Measurements from ENCODE around the gene STRN4.

The STRN4 gene

GRCh38 chr19:46700704-46701103 is 45.5 kb downstream of the STRN4 start:
- DNase-seq (ENCODE audit: extremely low spot score), result no peak
- TF ChIP-seq TARDBP (IDR thresholded peaks at IDR 0.05), result no peak
- no peak for TF ChIP-seq ARNT (IDR thresholded peaks at IDR 0.05)
- no peak for TF ChIP-seq PKNOX1 (IDR thresholded peaks at IDR 0.05)
- TF ChIP-seq ZNF384 (IDR thresholded peaks at IDR 0.05), result no peak
- TF ChIP-seq SUZ12 (IDR thresholded peaks at IDR 0.05), result no peak
- no peak for TF ChIP-seq SP1 (IDR thresholded peaks at IDR 0.05)
- TF ChIP-seq BHLHE40 (IDR thresholded peaks at IDR 0.05; ENCODE audit: borderline replicate concordance), result no peak
- no peak for TF ChIP-seq ELF4 (IDR thresholded peaks at IDR 0.05)
- no peak for TF ChIP-seq L3MBTL2 (conservative IDR thresholded peaks at IDR 0.05)
- no peak for TF ChIP-seq LEF1 (IDR thresholded peaks at IDR 0.05; ENCODE audit: borderline replicate concordance)
- TF ChIP-seq FOXA1 (IDR thresholded peaks at IDR 0.05), result no peak
- no peak for TF ChIP-seq HDGF (IDR thresholded peaks at IDR 0.05; ENCODE audit: borderline replicate concordance)
- no peak for TF ChIP-seq FOXK2 (IDR thresholded peaks at IDR 0.05)
- no peak for TF ChIP-seq FOXM1 (IDR thresholded peaks at IDR 0.05; ENCODE audit: borderline replicate concordance)
- TF ChIP-seq CTBP1 (IDR thresholded peaks at IDR 0.05; ENCODE audit: borderline replicate concordance), result no peak
- POLR2A ChIA-PET, result no interaction called here
- CTCF ChIA-PET, result no interaction called here

DNA sequence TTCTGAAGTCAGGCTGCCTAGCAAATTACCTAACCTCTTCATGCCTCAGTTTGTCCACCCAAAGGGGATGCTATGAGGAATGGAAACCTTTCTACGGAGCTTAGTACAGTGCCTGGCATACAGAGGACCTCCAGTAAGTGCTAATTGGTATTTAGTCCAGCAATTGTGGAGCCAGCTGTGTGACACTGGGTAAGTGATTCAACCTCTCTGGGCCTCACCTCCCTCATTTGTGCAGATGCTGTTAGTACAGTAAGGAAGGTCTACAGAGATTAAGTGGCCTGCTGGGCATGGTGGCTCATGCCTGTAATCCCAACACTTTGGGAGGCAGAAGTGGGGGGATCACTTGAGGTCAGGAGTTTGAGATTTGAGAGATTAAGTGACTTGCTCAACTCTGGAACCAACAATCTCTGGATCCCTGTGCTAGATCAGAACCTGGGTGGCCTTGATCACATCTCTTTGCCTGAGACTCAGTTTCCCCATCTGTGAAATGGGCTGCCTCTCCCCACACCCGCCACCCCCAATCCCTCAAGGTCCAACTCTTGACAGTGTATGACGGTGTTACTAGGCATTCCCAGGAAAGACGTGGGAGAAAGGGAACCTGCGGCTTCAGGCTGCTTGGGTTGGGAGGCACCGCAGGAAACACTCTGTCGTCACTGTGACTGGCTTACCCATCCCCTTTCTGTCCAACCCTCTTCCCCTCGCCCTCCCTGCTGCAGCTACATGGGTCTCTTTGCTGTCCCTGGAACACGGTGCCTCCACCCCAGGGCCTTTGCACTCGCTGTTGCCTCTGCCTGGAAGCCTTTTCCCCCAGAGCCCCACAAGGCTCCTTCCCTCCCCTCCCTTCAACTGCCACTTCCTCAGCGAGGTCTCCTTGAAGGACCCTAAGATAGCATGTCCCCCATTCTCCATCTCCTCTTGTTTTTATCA is 47.6 kb downstream of the STRN4 start:
- POLR2A ChIA-PET, result no interaction called here
- CTCF ChIA-PET, result no interaction called here
- TF ChIP-seq SUZ12 (IDR thresholded peaks at IDR 0.05), result no peak
- no peak for TF ChIP-seq FOXM1 (IDR thresholded peaks at IDR 0.05; ENCODE audit: borderline replicate concordance)
- no peak for TF ChIP-seq NFRKB (IDR thresholded peaks at IDR 0.05)
- no peak for TF ChIP-seq TARDBP (IDR thresholded peaks at IDR 0.05)
- no peak for TF ChIP-seq ZNF384 (IDR thresholded peaks at IDR 0.05)
- TF ChIP-seq CTBP1 (IDR thresholded peaks at IDR 0.05; ENCODE audit: borderline replicate concordance), result no peak
- no peak for TF ChIP-seq ARNT (IDR thresholded peaks at IDR 0.05)
- no peak for TF ChIP-seq FOXK2 (IDR thresholded peaks at IDR 0.05)
- no peak for TF ChIP-seq PKNOX1 (IDR thresholded peaks at IDR 0.05)
- TF ChIP-seq HDGF (IDR thresholded peaks at IDR 0.05; ENCODE audit: borderline replicate concordance), result no peak
- no peak for TF ChIP-seq L3MBTL2 (conservative IDR thresholded peaks at IDR 0.05)
- TF ChIP-seq ELF4 (IDR thresholded peaks at IDR 0.05), result no peak
- no peak for TF ChIP-seq SP1 (IDR thresholded peaks at IDR 0.05)
- no peak for TF ChIP-seq FOXA1 (IDR thresholded peaks at IDR 0.05)
- TF ChIP-seq BHLHE40 (IDR thresholded peaks at IDR 0.05; ENCODE audit: borderline replicate concordance), result no peak
- TF ChIP-seq LEF1 (IDR thresholded peaks at IDR 0.05; ENCODE audit: borderline replicate concordance), result no peak
- DNase-seq (ENCODE audit: extremely low spot score), result no peak

DNA sequence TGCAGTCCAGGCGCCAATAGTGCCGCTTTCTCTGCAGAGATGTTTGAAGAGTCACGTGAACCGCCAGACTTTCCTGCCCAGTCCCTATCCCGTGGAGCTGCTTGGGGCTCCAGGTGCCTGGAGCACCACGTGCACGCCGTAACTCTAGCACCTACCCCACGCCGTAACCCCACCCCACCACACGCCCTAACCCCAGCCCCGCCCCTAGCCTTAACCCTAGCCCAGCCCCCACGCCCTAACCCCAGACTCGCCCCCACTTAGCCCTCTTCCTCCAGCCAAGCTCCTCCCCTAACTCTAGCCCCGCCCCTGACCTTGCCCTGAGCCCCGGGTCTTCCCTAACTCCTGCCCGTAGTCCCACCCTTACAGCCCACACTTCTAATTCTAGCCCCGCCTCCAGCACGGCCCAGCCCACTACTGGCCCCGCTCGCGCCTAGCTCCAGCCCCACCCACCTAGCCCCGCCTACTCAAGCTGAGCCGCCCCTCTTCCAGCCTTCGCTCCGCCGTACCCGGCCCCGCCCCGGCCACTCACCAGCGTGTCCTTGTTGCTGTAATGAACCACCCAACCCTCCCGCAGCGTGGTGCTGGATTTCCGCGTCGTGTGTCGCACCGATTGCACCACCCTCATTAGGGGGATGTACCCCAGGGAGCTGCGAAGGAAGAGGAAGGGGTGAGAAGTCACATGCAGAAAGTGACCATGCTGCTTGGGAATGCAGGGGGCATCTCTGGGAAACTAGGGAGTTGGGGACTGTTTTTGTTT is 48.9 kb downstream of the STRN4 start:
- ChIA-PET CTCF (interaction anchor here (1.1 kb wide), 1 partner anchor 10 kb away, joined by 3 read pairs; no protein-coding TSS in a partner anchor), POLR2A (interaction anchor here (0.6 to 1.2 kb wide), 2 partner anchors 10 to 97 kb away, joined by 3 to 5 read pairs; partner anchors contain the start of gene CALM3)

DNA sequence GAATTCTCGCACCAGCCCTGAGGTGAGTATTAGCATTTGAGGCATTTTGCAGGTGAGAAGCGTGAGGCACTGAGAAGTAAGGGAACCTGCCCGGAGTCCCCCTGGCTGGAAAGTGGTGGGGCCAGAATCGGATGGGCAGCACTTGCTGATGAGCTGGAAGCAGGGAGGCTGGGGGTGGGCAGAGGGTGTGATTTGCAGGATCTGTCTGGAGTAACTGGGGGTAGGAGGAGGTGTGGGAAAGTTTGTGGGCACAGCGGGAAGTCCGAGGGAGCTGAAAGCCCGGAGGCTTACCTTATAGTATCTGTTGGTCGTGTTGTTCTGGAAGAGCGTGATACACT is 49.4 kb downstream of the STRN4 start:
- CTCF ChIA-PET, result interaction anchor here (1.1 kb wide), 1 partner anchor 9 kb away, joined by 3 read pairs; no protein-coding TSS in a partner anchor

More for the DNA sequence above, 48.9 kb downstream of the STRN4 start:
- TF ChIP-seq L3MBTL2 (conservative IDR thresholded peaks at IDR 0.05) (peak; percentile 35; the same call in 1 of the 2 replicates), ARNT (IDR thresholded peaks at IDR 0.05) (no peak)
- peak; percentile 98 for DNase-seq (ENCODE audit: extremely low spot score)

GRCh38 chr19:46696052-46696451 is 50.2 kb downstream of the STRN4 start:
- ChIA-PET CTCF (no interaction called here), POLR2A (no interaction called here)
- no peak for DNase-seq (ENCODE audit: extremely low spot score)
- TF ChIP-seq FOXM1 (IDR thresholded peaks at IDR 0.05; ENCODE audit: borderline replicate concordance) (no peak), FOXK2 (IDR thresholded peaks at IDR 0.05) (no peak), NFRKB (IDR thresholded peaks at IDR 0.05) (no peak), BHLHE40 (IDR thresholded peaks at IDR 0.05; ENCODE audit: borderline replicate concordance) (no peak), TARDBP (IDR thresholded peaks at IDR 0.05) (no peak), L3MBTL2 (conservative IDR thresholded peaks at IDR 0.05) (no peak), SUZ12 (IDR thresholded peaks at IDR 0.05) (no peak), LEF1 (IDR thresholded peaks at IDR 0.05; ENCODE audit: borderline replicate concordance) (no peak), SP1 (IDR thresholded peaks at IDR 0.05) (no peak), PKNOX1 (IDR thresholded peaks at IDR 0.05) (no peak), CTBP1 (IDR thresholded peaks at IDR 0.05; ENCODE audit: borderline replicate concordance) (no peak), ELF4 (IDR thresholded peaks at IDR 0.05) (no peak)

More for the DNA sequence above, 49.4 kb downstream of the STRN4 start:
- POLR2A ChIA-PET, result interaction anchor here (1.2 kb wide), 1 partner anchor 97 kb away, joined by 5 read pairs; the partner anchor contains the start of gene CALM3
- TF ChIP-seq ZNF384 (IDR thresholded peaks at IDR 0.05) (no peak), FOXM1 (IDR thresholded peaks at IDR 0.05; ENCODE audit: borderline replicate concordance) (no peak), LEF1 (IDR thresholded peaks at IDR 0.05; ENCODE audit: borderline replicate concordance) (no peak)
- DNase-seq (ENCODE audit: extremely low spot score), result no peak
